ENCODE data around the gene CCSER2.

- TF ChIP-seq CTCF (conservative IDR thresholded peaks at IDR 0.05) (no peak), EZH2 (IDR thresholded peaks at IDR 0.05; ENCODE audit: low read depth) (no peak)
Observed at GRCh38 chr10:84348860-84349259, 20.5 kb downstream of the CCSER2 start.
